Breast epithelium (tissue), 3 donors: ENCODE data around the gene OPHN1.

Source experiments
- CTCF ChIP-seq, 3 donors: fragments of 450-650 bp; IDR thresholded peaks; one replicate each; pipeline ENCODE4 v1.5.1; 2016 to 2017; ENCODE audit warnings: antibody characterized with exemption in 3 of 3, mild to moderate bottlenecking in 3 of 3, moderate library complexity in 3 of 3
- POLR2A ChIP-seq: fragments of 450-650 bp; IDR thresholded peaks from one replicate; pipeline ENCODE4 v1.6.1; 2016; ENCODE audit warnings: antibody characterized with exemption, mild to moderate bottlenecking, moderate library complexity

GRCh38 chrX:68204521-68205038 lies 228.7 kb downstream of the OPHN1 start:
- no peak for TF ChIP-seq CTCF (IDR thresholded peaks at IDR 0.05)
- no peak for TF ChIP-seq POLR2A
